OCI-LY1 (cell line): ENCODE data around the gene ESAM.

ENCODE experiments used
- H2AFZ ChIP-seq: fragments of 200-600 bp; sonication (generic), shearing (Covaris generic); 2 replicates; pipeline ENCODE4 v1.6.0; 2014; ENCODE audit warnings: antibody characterized with exemption, mild to moderate bottlenecking, low read length
- H3F3A ChIP-seq: fragments of 200-600 bp; sonication (generic), shearing (Covaris generic); 2 replicates; pipeline ENCODE4 v1.6.0; 2014; ENCODE audit warnings: mild to moderate bottlenecking, antibody characterized with exemption, low read length, moderate library complexity; ENCODE audit not compliant: insufficient read depth
- H3K27ac ChIP-seq: fragments of 200-600 bp; sonication (generic); 2 replicates; pipeline ENCODE4 v1.5.1; 2014; ENCODE audit warnings: low read length, mixed run types, mild to moderate bottlenecking, low read depth; ENCODE audit not compliant: poor library complexity, severe bottlenecking
- H3K27me3 ChIP-seq: fragments of 200-600 bp; sonication (generic); 2 replicates; pipeline ENCODE4 v1.6.0; 2014; ENCODE audit warnings: antibody characterized with exemption, mild to moderate bottlenecking, low read length, moderate library complexity; ENCODE audit not compliant: insufficient read depth
- H3K36me3 ChIP-seq: fragments of 200-600 bp; sonication (generic); 2 replicates; pipeline ENCODE4 v1.6.1; 2014; ENCODE audit warnings: mild to moderate bottlenecking, antibody characterized with exemption, low read length, moderate library complexity, mixed read lengths; ENCODE audit not compliant: insufficient read depth
- H3K4me1 ChIP-seq: fragments of 200-600 bp; sonication (generic); 2 replicates; pipeline ENCODE4 v1.5.1; 2014; ENCODE audit warnings: mild to moderate bottlenecking, low read length, moderate library complexity; ENCODE audit not compliant: insufficient read depth, severe bottlenecking
- H3K4me2 ChIP-seq: fragments of 200-600 bp; sonication (generic), shearing (Covaris generic); 2 replicates; pipeline ENCODE4 v1.6.1; 2014; ENCODE audit warnings: low read length
- H3K4me3 ChIP-seq: fragments of 200-600 bp; sonication (generic); 2 replicates; pipeline ENCODE4 v1.5.1; 2014; ENCODE audit warnings: low read length, low read depth, mild to moderate bottlenecking, mixed read lengths; ENCODE audit not compliant: poor library complexity, severe bottlenecking
- H3K79me2 ChIP-seq: fragments of 200-600 bp; shearing (Covaris generic); 2 replicates; pipeline ENCODE4 v1.6.1; 2016; ENCODE audit warnings: mixed run types, low read length, mixed read lengths; ENCODE audit not compliant: insufficient read depth
- H3K9ac ChIP-seq: fragments of 200-600 bp; sonication (generic), shearing (Covaris generic); 2 replicates; pipeline ENCODE4 v1.6.1; 2014; ENCODE audit warnings: mild to moderate bottlenecking, low read length, mixed read lengths
- H3K9me2 ChIP-seq: fragments of 200-600 bp; sonication (generic), shearing (Covaris generic); 2 replicates; pipeline ENCODE4 v1.6.1; 2014; ENCODE audit warnings: low read depth, mild to moderate bottlenecking, low read length, mixed read lengths
- H3K9me3 ChIP-seq: fragments of 200-600 bp; shearing (Covaris generic); 2 replicates; pipeline ENCODE4 v1.6.1; 2014; ENCODE audit warnings: low read length, mixed read lengths
- H4K20me1 ChIP-seq: fragments of 200-600 bp; sonication (generic), shearing (Covaris generic); 2 replicates; pipeline ENCODE4 v1.6.0; 2016; ENCODE audit warnings: mild to moderate bottlenecking, low read length; ENCODE audit not compliant: insufficient read depth
- CTCF ChIP-seq: fragments of 200-600 bp; sonication (generic), shearing (Covaris generic); IDR thresholded peaks from 2 replicates; pipeline ENCODE4 v1.5.1; 2017; ENCODE audit warnings: mild to moderate bottlenecking, antibody characterized with exemption, low read length, moderate library complexity, mixed read lengths
- EZH2 ChIP-seq: fragments of 200-600 bp; sonication (generic), shearing (Covaris generic); IDR thresholded peaks from 2 replicates; pipeline ENCODE4 v1.8.0; 2017; ENCODE audit warnings: borderline replicate concordance, mixed run types, mild to moderate bottlenecking, antibody characterized with exemption, low read length, moderate library complexity, mixed read lengths

The ESAM gene

DNA sequence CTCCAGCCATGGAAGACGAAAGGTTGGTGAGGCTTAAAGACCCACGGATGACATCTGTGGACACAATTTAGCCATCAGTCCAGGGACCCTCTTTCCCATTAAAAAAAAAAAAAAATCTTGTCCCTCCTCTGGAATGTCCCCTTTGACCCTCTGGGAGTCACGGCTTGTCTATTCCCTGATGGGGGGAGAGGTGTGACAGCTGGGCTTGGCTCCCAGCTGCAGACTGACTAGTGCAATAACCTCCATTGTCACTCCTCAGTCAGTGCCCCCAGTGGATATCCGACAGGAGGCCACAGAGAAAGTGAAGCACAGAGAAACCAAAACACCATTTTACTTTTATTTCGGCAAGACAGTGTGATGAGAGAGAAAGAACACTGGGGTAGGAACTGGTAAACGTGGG lies 7.4 kb downstream of the ESAM start:
- Histone ChIP-seq H3K4me2 (no peak overlapping the region), H3K4me1 (no peaks in the 10 kb centered on the region), H3K9me3 (no peaks in the 10 kb centered on the region), H3K27me3 (0 out of 2 replicates have a peak, but pooled peaks cover 3% of the 10 kb centered on the region), H2AFZ (no peak overlapping the region), H3K79me2 (no peaks in the 10 kb centered on the region), H3K36me3 (no peaks in the 10 kb centered on the region), H3F3A (no peaks in the 10 kb centered on the region), H3K4me3 (no peak overlapping the region), H4K20me1 (no peaks in the 10 kb centered on the region), H3K9ac (no peak overlapping the region), H3K27ac (no peak overlapping the region), H3K9me2 (no peaks in the 10 kb centered on the region)
- TF ChIP-seq CTCF (no peak), EZH2 (no peak)

- Histone ChIP-seq H3K36me3 (no peaks in the 10 kb centered on the region), H2AFZ (no peak overlapping the region), H3K27ac (no peak overlapping the region), H3K9me2 (no peaks in the 10 kb centered on the region), H3K4me2 (no peak overlapping the region), H3K79me2 (no peaks in the 10 kb centered on the region), H3K27me3 (0 out of 2 replicates have a peak, but pooled peaks cover 3% of the 10 kb centered on the region), H3F3A (no peaks in the 10 kb centered on the region), H3K4me3 (no peak overlapping the region), H4K20me1 (no peaks in the 10 kb centered on the region), H3K9me3 (no peaks in the 10 kb centered on the region), H3K9ac (no peak overlapping the region), H3K4me1 (no peaks in the 10 kb centered on the region)
- TF ChIP-seq EZH2: no peak
- no peak for TF ChIP-seq CTCF
These were observed 7.8 kb downstream of the ESAM start for GRCh38 chr11:124754309-124754708.

GRCh38 chr11:124753624-124754023 lies 8.5 kb downstream of the ESAM start:
- Histone ChIP-seq H3K9me2 (no peaks in the 10 kb centered on the region), H3K27me3 (0 out of 2 replicates have a peak, but pooled peaks cover 3% of the 10 kb centered on the region), H4K20me1 (no peaks in the 10 kb centered on the region), H3F3A (no peaks in the 10 kb centered on the region), H3K9me3 (no peaks in the 10 kb centered on the region), H3K79me2 (no peaks in the 10 kb centered on the region), H3K9ac (no peak overlapping the region), H2AFZ (no peak overlapping the region), H3K4me1 (no peaks in the 10 kb centered on the region), H3K4me2 (no peak overlapping the region), H3K4me3 (no peak overlapping the region), H3K27ac (no peak overlapping the region), H3K36me3 (no peaks in the 10 kb centered on the region)
- TF ChIP-seq EZH2 (no peak), CTCF (no peak)
